Cardiac muscle cell (in vitro differentiated cells and primary cell): Measurements from ENCODE around the gene PRICKLE1. TPM values are rescaled to one million over a fixed set of nuclear protein-coding genes. Genes with fewer than 3 reads are reported as not detected.

Experiments
- DNase-seq, 2 donors: peaks; one replicate each; pipeline versions ENCODE4 v3.0.0 to v3.0.0-alpha.2; 2010 to 2017; ENCODE audit warnings: low read depth in 1 of 2, low spot score in 1 of 2
- H3K27ac ChIP-seq: fragments of 200-600 bp; sonication (generic); 2 replicates; pipeline ENCODE4 v1.5.1; 2016
- H3K27me3 ChIP-seq: fragments of 200-600 bp; sonication (generic); 2 replicates; pipeline ENCODE4 v1.6.0; 2016; ENCODE audit warnings: control low read depth
- H3K36me3 ChIP-seq: fragments of 200-600 bp; sonication (generic); 2 replicates; pipeline ENCODE4 v1.5.1; 2016; ENCODE audit warnings: control low read depth
- H3K4me1 ChIP-seq: fragments of 200-600 bp; sonication (generic); 2 replicates; pipeline ENCODE4 v1.8.1; 2017; ENCODE audit warnings: low read depth, mild to moderate bottlenecking, mixed run types
- H3K4me3 ChIP-seq: fragments of 200-600 bp; sonication (generic); 2 replicates; pipeline ENCODE4 v1.5.1; 2016; ENCODE audit warnings: mild to moderate bottlenecking
- H3K9me3 ChIP-seq: fragments of 200-600 bp; sonication (generic); 2 replicates; pipeline ENCODE4 v1.5.1; 2017; ENCODE audit warnings: low read depth, mild to moderate bottlenecking, control low read depth
- CTCF ChIP-seq: IDR thresholded peaks from 2 replicates; pipeline ENCODE4 v1.5.1; 2012; ENCODE audit warnings: low read depth, mild to moderate bottlenecking, low read length
- polyA plus RNA-seq: library from polyadenylated mRNA; unstranded; fragments of >200 nt; fragmentation: Nextera tagmentation; extraction: Ambion mirVana; gene quantifications from 2 replicates; pipeline ENCODE4 v1.2.1, GENCODE V29; 2016
- total RNA-seq: library from RNA; depleted of rRNA; stranded (reverse); fragments of >200 nt; gene quantifications from 2 replicates; pipeline ENCODE4 v1.2.3, GENCODE V29; 2016

PRICKLE1 gene
- total and polyA plus RNA-seq, 2 experiments from 2014 or later: 71.4 to 105 TPM

- TF ChIP-seq CTCF: no peak
- DNase-seq: no peak
- Histone ChIP-seq H3K27ac (no peak overlapping the region), H3K4me1 (no peaks in the 10 kb centered on the region), H3K9me3 (no peaks in the 10 kb centered on the region), H3K4me3 (no peak overlapping the region), H3K36me3 (peaks cover 15% of the 10 kb centered on the region), H3K27me3 (no peaks in the 10 kb centered on the region)
These were observed 145.2 kb downstream of the PRICKLE1 start for GRCh38 chr12:42444192-42444943.

- TF ChIP-seq CTCF: no peak
- no peak for DNase-seq
- H3K4me3 ChIP-seq: no peak overlapping the region
These were observed 146.7 kb downstream of the PRICKLE1 start for GRCh38 chr12:42442888-42443287.

GRCh38 chr12:42442311-42442759 lies 147.2 kb downstream of the PRICKLE1 start:
- H3K27ac ChIP-seq: no peak overlapping the region
- no peak for TF ChIP-seq CTCF

More at GRCh38 chr12:42442888-42443287, 146.7 kb downstream of the PRICKLE1 start:
- Histone ChIP-seq H3K27ac (no peak overlapping the region), H3K9me3 (no peaks in the 10 kb centered on the region), H3K27me3 (no peaks in the 10 kb centered on the region), H3K4me1 (no peaks in the 10 kb centered on the region), H3K36me3 (peaks cover 15% of the 10 kb centered on the region)

GRCh38 chr12:42440608-42441007 lies 148.9 kb downstream of the PRICKLE1 start:
- Histone ChIP-seq H3K27ac (no peak overlapping the region), H3K4me1 (no peaks in the 10 kb centered on the region), H3K27me3 (no peaks in the 10 kb centered on the region), H3K36me3 (peaks cover 8% of the 10 kb centered on the region), H3K4me3 (no peak overlapping the region), H3K9me3 (no peaks in the 10 kb centered on the region)
- DNase-seq: no peak
- TF ChIP-seq CTCF: no peak

More at GRCh38 chr12:42442311-42442759, 147.2 kb downstream of the PRICKLE1 start:
- no peak overlapping the region for H3K4me3 ChIP-seq
- H3K27me3 ChIP-seq: no peaks in the 10 kb centered on the region
- H3K9me3 ChIP-seq: no peaks in the 10 kb centered on the region
- peaks cover 13% of the 10 kb centered on the region for H3K36me3 ChIP-seq
- no peak for DNase-seq
- no peaks in the 10 kb centered on the region for H3K4me1 ChIP-seq

- DNase-seq: no peak
- Histone ChIP-seq H3K27me3 (no peaks in the 10 kb centered on the region), H3K36me3 (no peaks in the 10 kb centered on the region), H3K9me3 (no peaks in the 10 kb centered on the region), H3K4me1 (no peaks in the 10 kb centered on the region), H3K4me3 (no peak overlapping the region), H3K27ac (no peak overlapping the region)
- no peak for TF ChIP-seq CTCF
These were observed 156.9 kb downstream of the PRICKLE1 start for GRCh38 chr12:42432517-42433140.
